Activated CD4-positive, alpha-beta T cell treated with anti-CD3 and anti-CD28 coated beads for 24 hours (primary cell): Measurements from ENCODE around the gene CDK8.
A peak's percentile ranks its signal among the peaks of the same experiment; 100 is the strongest.
"Not testable (repeated sequence)": the region's sequence is repeated elsewhere in the genome, so short reads cannot be mapped to it uniquely, and the experiment has no call there.

Experiments
- DNase-seq, 2 donors: peaks; one replicate each; pipeline ENCODE4 v3.0.0-alpha.2; 2020; ENCODE audit warnings: low read depth in 2 of 2

Gene CDK8

GRCh38 chr13:26253787-26254582 lies at the start of gene CDK8:
Gene CDK8 (plus strand): TSS chr13:26254129. CDS start chr13:26254642, 513 bp downstream.
- DNase-seq = peak; percentile 77 to 80

GRCh38 chr13:26208287-26208686 lies 45.6 kb upstream of the CDK8 start:
- DNase-seq = no peak

- DNase-seq = no peak
These were observed 40.6 kb upstream of the CDK8 start for GRCh38 chr13:26213345-26213744.

GRCh38 chr13:26213982-26214381 lies 39.9 kb upstream of the CDK8 start:
- DNase-seq = no peak

GRCh38 chr13:26216042-26216441 lies 37.9 kb upstream of the CDK8 start:
- no peak for DNase-seq

GRCh38 chr13:26219726-26220125 lies 34.2 kb upstream of the CDK8 start:
- DNase-seq = no peak

- no peak for DNase-seq
These were observed 33.4 kb upstream of the CDK8 start for GRCh38 chr13:26220575-26220974.

- DNase-seq = no peak
These were observed 32.6 kb upstream of the CDK8 start for GRCh38 chr13:26221399-26221720.

GRCh38 chr13:26221721-26222519 lies 32.0 kb upstream of the CDK8 start, which contains the start of gene RNF6:
Gene RNF6 (minus strand): TSS chr13:26222314. CDS start chr13:26219649, 2,665 bp downstream.
- DNase-seq = peak; percentile 71

GRCh38 chr13:26222520-26223046 lies 31.3 kb upstream of the CDK8 start:
- DNase-seq = no peak

GRCh38 chr13:26225896-26226617 lies 27.9 kb upstream of the CDK8 start:
- no peak for DNase-seq

GRCh38 chr13:26227166-26227971 lies 26.6 kb upstream of the CDK8 start:
- no peak for DNase-seq

GRCh38 chr13:26228096-26228495 lies 25.8 kb upstream of the CDK8 start:
- no peak for DNase-seq

- no peak for DNase-seq
These were observed 24.8 kb upstream of the CDK8 start for GRCh38 chr13:26229080-26229615.

GRCh38 chr13:26230703-26231102 lies 23.2 kb upstream of the CDK8 start:
- no peak for DNase-seq

GRCh38 chr13:26236296-26236695 lies 17.6 kb upstream of the CDK8 start:
- no peak for DNase-seq

GRCh38 chr13:26246154-26246553 lies 7.8 kb upstream of the CDK8 start:
- no peak for DNase-seq

GRCh38 chr13:26247011-26247410 lies 6.9 kb upstream of the CDK8 start:
- DNase-seq = no peak

- DNase-seq = no peak
These were observed 6.3 kb upstream of the CDK8 start for GRCh38 chr13:26247608-26248007.

- no peak for DNase-seq
These were observed 4.4 kb upstream of the CDK8 start for GRCh38 chr13:26249551-26249950.

- not testable (repeated sequence) for DNase-seq
These were observed 1.9 kb upstream of the CDK8 start for GRCh38 chr13:26252006-26252405.
